ENCODE measurements around the gene ANOS1. TPM values are rescaled to one million over a fixed set of nuclear protein-coding genes. Genes with fewer than 3 reads are reported as not detected.

Gene ANOS1
- total and polyA plus RNA-seq, 2 of the 13 experiments (the other 11 are each of a cell fraction or from before 2014, with no cell fraction given): not detected

DNA sequence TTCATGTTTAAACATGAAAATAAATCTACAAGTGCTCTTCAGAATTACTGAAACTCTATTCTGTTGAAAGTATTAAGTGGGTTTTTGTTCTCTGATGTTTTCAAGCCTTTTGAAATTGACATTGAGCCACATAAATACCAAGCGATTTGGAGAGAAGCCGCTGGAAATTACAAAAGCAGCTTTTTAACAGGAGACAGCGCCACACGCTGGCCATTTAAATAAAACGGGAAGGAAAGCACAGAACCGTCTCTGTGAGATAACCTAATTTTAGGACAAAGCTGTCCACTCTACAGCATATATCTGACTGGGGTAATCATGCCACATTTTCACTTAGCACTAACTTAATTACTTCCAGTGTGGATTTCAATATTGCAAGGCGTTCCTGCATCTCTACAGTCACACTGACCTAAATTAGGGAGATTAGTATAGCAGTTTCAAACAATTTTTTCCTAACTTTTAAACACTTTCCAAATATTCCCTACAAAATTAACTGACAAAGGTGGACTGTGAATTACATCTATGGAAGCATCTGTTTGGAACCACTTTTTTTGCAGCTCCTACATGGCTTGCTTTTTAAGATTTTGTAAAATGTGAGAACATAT, 6.8 kb upstream of the ANOS1 start:
- DNase-seq (ENCODE audit: low spot score) (peak; percentile 11), FAIRE-seq (no peak), ATAC-seq (0 out of 3 replicates have a peak, but pooled peaks have one; percentile 35)
- CTCF ChIA-PET (ENCODE audit: low intra/inter-chr PET ratio, low total read pairs): interaction anchor here (1.6 kb wide), 1 partner anchor 742 kb away, joined by 7 read pairs; no protein-coding TSS in a partner anchor
- Histone ChIP-seq H3K4me3 (replicated peaks in 1 of 3; ENCODE audit: insufficient read depth in 1 of 3, low read depth in 2 of 3, low read length in 3 of 3) (no peak overlapping the region), H3K27ac (ENCODE audit: extremely low read length, insufficient read depth, low read length) (no peak overlapping the region), H2AFZ (ENCODE audit: low read length) (no peak overlapping the region), H3K79me2 (ENCODE audit: insufficient read depth, low read length) (no peaks in the 10 kb centered on the region), H3K36me3 (replicated peaks in 1 of 2; ENCODE audit: control insufficient read depth in 1 of 2, insufficient read depth in 2 of 2, low read length in 2 of 2) (no peaks in the 10 kb centered on the region), H3K27me3 (ENCODE audit: control insufficient read depth in 1 of 2, insufficient read depth in 2 of 2, low read length in 2 of 2) (peaks cover 0 to 1% of the 10 kb centered on the region in 2 experiments; a peak in 1 of 5 replicates), H3K9ac (ENCODE audit: insufficient read depth, low read depth, low read length) (no peak overlapping the region), H4K20me1 (ENCODE audit: insufficient read depth, low read length) (no peaks in the 10 kb centered on the region), H3K4me2 (ENCODE audit: low read depth, low read length) (no peak overlapping the region), H3K9me3 (ENCODE audit: low read length) (no peaks in the 10 kb centered on the region), H3K4me1 (ENCODE audit: insufficient read depth, low read length) (no peaks in the 10 kb centered on the region)
- 1% methylated on average over 7 of the region's 7 CpGs for WGBS (ENCODE audit: low lambda C conversion rate)
- intact Hi-C loops (cut with micrococcal nuclease; ENCODE audit: unreplicated experiment): loop anchor here (1.0 to 2.0 kb wide), 2 partner anchors 374 to 742 kb away; no protein-coding TSS in a partner anchor
- BruUV-seq (replicated peaks): no TSS peak
- POLR2A ChIA-PET: no interaction called here
- in situ Hi-C loops (cut with HindIII; ENCODE audit: extremely low pct_ligation_motif_present, low pct_unique_long_range_greater_than_20kb): loop anchor here (5.0 kb wide), 1 partner anchor 741 kb away; no protein-coding TSS in a partner anchor
- TF ChIP-seq HOXA3 (CRISPR knock-in tag; IDR thresholded peaks at IDR 0.05): no peak
- no peak for TF ChIP-seq ZNF224 (CRISPR knock-in tag; IDR thresholded peaks at IDR 0.05)
- TF ChIP-seq, protein P1, sequence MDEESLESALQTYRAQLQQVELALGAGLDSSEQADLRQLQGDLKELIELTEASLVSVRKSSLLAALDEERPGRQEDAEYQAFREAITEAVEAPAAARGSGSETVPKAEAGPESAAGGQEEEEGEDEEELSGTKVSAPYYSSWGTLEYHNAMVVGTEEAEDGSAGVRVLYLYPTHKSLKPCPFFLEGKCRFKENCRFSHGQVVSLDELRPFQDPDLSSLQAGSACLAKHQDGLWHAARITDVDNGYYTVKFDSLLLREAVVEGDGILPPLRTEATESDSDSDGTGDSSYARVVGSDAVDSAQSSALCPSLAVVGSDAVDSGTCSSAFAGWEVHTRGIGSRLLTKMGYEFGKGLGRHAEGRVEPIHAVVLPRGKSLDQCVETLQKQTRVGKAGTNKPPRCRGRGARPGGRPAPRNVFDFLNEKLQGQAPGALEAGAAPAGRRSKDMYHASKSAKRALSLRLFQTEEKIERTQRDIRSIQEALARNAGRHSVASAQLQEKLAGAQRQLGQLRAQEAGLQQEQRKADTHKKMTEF (CRISPR knock-in tag; IDR thresholded peaks at IDR 0.05): no peak
- TF ChIP-seq MIER2 (CRISPR knock-in tag; IDR thresholded peaks at IDR 0.05): no peak
- TF ChIP-seq, protein P2, sequence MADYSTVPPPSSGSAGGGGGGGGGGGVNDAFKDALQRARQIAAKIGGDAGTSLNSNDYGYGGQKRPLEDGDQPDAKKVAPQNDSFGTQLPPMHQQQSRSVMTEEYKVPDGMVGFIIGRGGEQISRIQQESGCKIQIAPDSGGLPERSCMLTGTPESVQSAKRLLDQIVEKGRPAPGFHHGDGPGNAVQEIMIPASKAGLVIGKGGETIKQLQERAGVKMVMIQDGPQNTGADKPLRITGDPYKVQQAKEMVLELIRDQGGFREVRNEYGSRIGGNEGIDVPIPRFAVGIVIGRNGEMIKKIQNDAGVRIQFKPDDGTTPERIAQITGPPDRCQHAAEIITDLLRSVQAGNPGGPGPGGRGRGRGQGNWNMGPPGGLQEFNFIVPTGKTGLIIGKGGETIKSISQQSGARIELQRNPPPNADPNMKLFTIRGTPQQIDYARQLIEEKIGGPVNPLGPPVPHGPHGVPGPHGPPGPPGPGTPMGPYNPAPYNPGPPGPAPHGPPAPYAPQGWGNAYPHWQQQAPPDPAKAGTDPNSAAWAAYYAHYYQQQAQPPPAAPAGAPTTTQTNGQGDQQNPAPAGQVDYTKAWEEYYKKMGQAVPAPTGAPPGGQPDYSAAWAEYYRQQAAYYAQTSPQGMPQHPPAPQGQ (CRISPR knock-in tag; IDR thresholded peaks at IDR 0.05; ENCODE audit: borderline replicate concordance): no peak
- peak; percentile 61 for TF ChIP-seq STAG1 (CRISPR knock-in tag; IDR thresholded peaks at IDR 0.05)
- no peak for TF ChIP-seq ZNF10 (CRISPR knock-in tag; IDR thresholded peaks at IDR 0.05; ENCODE audit: borderline replicate concordance, low read depth)
- no peak for TF ChIP-seq ZNF720 (CRISPR knock-in tag; IDR thresholded peaks at IDR 0.05)
- TF ChIP-seq, protein P3, sequence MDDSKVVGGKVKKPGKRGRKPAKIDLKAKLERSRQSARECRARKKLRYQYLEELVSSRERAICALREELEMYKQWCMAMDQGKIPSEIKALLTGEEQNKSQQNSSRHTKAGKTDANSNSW (CRISPR knock-in tag; IDR thresholded peaks at IDR 0.05; ENCODE audit: borderline replicate concordance): no peak
- TF ChIP-seq MAFF (IDR thresholded peaks at IDR 0.05; ENCODE audit: low read depth, low read length): no peak
- no peak for TF ChIP-seq ZNF101 (CRISPR knock-in tag; IDR thresholded peaks at IDR 0.05; ENCODE audit: borderline replicate concordance, low read depth)
- TF ChIP-seq TBX2 (CRISPR knock-in tag; IDR thresholded peaks at IDR 0.05; ENCODE audit: borderline replicate concordance): no peak
- TF ChIP-seq, protein P4, sequence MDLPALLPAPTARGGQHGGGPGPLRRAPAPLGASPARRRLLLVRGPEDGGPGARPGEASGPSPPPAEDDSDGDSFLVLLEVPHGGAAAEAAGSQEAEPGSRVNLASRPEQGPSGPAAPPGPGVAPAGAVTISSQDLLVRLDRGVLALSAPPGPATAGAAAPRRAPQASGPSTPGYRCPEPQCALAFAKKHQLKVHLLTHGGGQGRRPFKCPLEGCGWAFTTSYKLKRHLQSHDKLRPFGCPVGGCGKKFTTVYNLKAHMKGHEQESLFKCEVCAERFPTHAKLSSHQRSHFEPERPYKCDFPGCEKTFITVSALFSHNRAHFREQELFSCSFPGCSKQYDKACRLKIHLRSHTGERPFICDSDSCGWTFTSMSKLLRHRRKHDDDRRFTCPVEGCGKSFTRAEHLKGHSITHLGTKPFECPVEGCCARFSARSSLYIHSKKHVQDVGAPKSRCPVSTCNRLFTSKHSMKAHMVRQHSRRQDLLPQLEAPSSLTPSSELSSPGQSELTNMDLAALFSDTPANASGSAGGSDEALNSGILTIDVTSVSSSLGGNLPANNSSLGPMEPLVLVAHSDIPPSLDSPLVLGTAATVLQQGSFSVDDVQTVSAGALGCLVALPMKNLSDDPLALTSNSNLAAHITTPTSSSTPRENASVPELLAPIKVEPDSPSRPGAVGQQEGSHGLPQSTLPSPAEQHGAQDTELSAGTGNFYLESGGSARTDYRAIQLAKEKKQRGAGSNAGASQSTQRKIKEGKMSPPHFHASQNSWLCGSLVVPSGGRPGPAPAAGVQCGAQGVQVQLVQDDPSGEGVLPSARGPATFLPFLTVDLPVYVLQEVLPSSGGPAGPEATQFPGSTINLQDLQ (CRISPR knock-in tag; IDR thresholded peaks at IDR 0.05): no peak
- TF ChIP-seq, protein P5, sequence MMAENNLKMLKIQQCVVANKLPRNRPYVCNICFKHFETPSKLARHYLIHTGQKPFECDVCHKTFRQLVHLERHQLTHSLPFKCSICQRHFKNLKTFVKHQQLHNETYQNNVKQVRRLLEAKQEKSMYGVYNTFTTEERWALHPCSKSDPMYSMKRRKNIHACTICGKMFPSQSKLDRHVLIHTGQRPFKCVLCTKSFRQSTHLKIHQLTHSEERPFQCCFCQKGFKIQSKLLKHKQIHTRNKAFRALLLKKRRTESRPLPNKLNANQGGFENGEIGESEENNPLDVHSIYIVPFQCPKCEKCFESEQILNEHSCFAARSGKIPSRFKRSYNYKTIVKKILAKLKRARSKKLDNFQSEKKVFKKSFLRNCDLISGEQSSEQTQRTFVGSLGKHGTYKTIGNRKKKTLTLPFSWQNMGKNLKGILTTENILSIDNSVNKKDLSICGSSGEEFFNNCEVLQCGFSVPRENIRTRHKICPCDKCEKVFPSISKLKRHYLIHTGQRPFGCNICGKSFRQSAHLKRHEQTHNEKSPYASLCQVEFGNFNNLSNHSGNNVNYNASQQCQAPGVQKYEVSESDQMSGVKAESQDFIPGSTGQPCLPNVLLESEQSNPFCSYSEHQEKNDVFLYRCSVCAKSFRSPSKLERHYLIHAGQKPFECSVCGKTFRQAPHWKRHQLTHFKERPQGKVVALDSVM (CRISPR knock-in tag; IDR thresholded peaks at IDR 0.05): no peak

Data from HepG2 (cell line).